T47D (cell line): ENCODE results near the gene HUNK.

ENCODE experiments used
- DNase-seq, 2 experiments: peaks; one replicate each; pipeline versions ENCODE4 v3.0.0 to v3.0.0-alpha.2; 2011 to 2012; ENCODE audit warnings: low read depth in 1 of 2, low spot score in 1 of 2
- JUND ChIP-seq: IDR thresholded peaks from 2 replicates; pipeline ENCODE4 v1.6.1; 2012; ENCODE audit warnings: low read depth
- in situ Hi-C: cut with HindIII; loops from 2 replicates; pipeline ENCODE4 v1.10.0; 2016; ENCODE audit warnings: low sequenced_read_pairs, low pct_unique_long_range_greater_than_20kb

The HUNK gene

DNA sequence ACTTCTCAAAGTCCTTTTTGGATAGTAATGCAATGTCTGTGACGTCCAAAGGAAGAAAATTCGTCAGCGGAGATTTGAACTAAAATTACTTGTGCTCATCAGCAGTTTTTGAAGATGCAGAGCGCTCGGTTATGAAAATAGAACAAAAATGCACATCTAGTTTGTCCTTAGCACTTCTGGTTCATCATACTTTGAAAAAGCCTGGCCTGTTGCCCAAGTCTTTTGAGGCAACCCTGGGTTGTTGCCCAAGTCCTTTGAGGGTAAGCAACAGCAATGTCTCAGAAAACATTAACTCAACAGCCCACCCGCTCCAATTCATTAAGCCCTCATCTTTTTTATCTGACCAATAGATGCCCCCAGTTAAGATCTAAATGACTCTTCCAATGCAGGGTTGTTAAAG lies 91.9 kb downstream of the HUNK start:
- in situ Hi-C loops = no loop called here
- no peak for DNase-seq
- no peak for TF ChIP-seq JUND

DNA sequence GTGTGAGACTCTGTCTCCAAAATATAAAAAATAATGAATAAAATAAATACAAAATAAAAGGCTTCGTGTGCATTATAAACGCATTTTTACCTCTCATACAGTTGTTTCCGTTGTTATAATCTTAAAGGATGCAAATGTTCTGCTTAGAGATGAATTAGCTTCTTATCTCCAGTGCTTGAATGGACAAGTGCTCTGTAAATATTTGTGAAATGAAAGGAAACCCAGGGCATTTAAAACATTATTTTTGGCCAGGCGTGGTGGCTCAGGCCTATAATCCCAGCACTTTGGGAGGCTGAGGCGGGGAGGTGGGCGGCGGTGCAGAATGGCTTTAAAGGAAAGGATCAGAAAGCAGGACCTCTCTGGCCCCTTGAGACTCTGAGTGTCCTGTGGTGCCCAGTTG lies 94.5 kb downstream of the HUNK start:
- DNase-seq = no peak
- TF ChIP-seq JUND = no peak
- in situ Hi-C loops = no loop called here

DNA sequence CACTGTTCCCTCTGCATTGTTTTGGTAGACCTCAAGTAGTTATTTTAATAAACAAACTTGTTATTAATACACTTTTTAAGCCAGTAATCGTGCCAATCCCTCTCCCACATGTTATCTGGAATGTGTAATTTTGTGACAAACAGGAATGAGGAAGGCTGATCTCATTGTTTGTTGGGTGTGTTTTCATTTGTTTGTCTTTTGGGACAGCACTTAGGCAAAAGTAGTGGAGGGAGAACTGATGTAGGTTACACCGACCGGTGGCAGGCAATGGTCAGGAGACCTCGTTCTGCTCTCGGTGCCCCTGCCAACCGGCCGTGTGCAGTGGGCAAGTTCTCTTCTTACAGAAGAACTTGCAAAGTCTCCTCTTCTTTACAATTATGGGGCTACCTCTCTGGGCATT lies 99.8 kb downstream of the HUNK start:
- peak; percentile 45; the same call in 1 of the 2 replicates for TF ChIP-seq JUND
- peak; percentile 25 for DNase-seq
- in situ Hi-C loops = no loop called here

DNA sequence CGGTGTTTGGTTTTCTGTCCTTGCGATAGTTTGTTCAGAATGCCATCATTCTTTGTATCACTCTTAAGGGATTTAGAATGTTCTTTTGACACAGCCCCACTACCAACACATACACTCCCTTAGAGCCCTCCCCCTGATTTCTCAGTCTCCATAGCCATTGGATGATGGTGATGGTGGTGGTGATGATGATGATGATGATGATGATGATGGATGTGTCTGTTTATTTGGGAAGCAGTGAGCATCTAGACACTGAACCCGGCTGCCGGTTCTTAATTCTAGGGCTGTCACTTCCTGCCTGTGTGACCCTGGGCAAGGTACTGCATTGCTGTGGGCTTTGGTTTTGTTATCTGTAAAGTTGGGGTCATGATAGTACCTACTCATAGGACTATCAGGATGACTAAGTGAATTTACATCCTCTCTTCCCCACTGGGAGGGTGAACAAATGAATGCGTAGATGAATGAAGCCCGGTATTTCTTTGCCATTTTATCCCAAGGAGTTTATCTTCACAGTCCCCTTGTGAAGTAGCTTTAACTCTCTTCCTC lies 100.7 kb downstream of the HUNK start:
- in situ Hi-C loops = no loop called here
- no peak for TF ChIP-seq JUND
- no peak for DNase-seq

DNA sequence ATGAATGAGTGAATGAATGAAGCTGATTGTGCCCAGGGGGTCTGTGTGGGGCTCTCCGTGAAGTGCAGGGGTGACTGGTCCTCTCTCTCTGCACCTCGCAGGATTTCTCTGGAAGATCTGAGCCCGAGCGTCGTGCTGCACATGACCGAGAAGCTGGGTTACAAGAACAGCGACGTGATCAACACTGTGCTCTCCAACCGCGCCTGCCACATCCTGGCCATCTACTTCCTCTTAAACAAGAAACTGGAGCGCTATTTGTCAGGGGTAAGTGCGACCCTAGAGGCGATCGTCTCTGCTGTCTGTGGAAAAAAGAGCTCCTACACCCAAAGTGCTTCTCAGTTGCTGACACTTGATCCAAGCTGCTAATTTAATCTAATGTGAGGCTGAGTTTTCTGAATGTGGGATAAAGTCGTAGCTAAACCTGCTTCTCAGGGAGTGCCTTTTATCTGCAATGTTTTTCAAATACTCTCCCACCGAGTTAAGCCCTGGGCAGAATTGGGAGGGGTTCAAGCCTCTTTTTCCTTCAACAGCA lies 101.7 kb downstream of the HUNK start:
- in situ Hi-C loops = no loop called here
- no peak for TF ChIP-seq JUND
- DNase-seq = no peak

DNA sequence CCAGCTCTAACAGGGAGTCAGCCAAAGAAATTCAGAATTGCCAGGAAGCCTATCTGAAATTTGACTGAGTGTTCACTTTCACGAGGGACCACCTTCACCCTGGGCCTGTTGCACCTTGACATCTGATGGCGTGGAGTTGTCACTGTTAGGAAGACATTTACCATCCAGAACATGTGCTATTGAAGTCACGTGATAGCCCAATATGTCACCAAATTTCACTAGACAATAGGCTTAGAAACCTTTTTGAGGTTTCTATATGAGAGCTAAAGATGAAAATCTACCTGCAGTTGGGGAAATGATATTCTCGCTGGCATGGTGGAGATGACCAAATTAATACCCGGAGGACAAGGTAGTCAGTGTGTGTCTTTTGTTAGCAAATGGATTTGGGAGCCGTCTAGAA lies 102.7 kb downstream of the HUNK start:
- no peak for TF ChIP-seq JUND
- DNase-seq = no peak
- in situ Hi-C loops = no loop called here

DNA sequence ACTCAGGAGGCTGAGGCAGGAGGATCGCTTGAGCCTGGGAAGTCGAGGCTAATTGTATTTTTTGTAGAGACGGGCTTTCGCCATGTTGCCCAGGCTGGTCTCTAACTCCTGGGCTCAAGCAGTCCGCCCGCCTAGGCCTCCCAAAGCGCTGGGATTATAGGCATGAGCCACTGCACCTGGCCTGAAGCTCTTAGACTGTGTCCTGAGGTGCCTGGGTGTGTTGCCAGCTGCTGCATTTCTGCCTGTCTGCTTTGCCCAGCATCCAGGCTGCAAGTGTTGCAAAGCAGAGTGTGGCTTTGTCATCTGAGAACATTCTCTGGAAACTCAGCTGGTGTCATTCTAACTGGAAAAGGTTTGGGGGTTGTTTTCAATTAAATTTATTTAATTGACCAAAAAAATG lies 105.0 kb downstream of the HUNK start:
- no peak for TF ChIP-seq JUND
- in situ Hi-C loops = no loop called here
- DNase-seq = no peak

DNA sequence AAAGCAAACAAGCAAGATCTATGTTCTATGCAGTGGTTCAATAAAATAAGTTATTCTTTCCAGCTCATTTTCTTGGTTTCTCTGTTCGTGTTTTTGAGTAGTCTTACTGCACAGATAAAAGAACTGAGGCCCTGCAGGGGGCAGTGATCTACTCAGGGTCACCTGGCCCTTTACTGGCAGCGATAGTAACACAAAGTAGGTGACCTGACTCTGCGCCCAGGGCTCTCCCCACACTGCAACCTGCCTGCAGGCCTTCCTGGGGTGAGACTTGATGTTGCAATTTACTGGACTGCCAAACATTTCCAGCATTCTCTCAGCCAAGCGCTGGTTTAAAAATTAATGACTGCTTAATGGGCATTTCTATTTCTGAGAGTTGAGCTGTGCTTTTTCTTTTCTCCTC lies 110.3 kb downstream of the HUNK start:
- in situ Hi-C loops = no loop called here
- peak in 1 of 2 experiments; percentile 4 for DNase-seq

DNA sequence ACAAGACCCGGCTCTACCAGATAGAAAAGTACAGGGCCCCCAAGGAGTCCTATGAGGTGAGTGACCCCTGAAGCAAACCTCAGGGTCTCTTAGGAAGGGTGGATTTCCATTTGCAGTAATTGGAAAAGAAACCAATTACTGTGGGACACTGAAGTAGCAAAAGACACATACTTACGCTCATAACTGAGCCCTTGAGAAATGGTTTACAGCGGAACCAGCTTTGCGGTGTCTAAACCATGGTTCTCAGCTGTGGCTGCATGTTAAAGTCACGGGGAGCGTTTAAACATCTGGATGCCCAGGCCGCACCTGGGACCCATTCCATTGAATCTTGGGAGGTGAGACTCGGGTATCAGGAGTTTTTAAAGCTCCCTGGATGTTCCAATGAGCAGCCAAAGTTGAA lies 110.7 kb downstream of the HUNK start:
- in situ Hi-C loops = no loop called here
- no peak for DNase-seq
- no peak for TF ChIP-seq JUND

More for the DNA sequence above, 110.3 kb downstream of the HUNK start:
- TF ChIP-seq JUND = no peak

DNA sequence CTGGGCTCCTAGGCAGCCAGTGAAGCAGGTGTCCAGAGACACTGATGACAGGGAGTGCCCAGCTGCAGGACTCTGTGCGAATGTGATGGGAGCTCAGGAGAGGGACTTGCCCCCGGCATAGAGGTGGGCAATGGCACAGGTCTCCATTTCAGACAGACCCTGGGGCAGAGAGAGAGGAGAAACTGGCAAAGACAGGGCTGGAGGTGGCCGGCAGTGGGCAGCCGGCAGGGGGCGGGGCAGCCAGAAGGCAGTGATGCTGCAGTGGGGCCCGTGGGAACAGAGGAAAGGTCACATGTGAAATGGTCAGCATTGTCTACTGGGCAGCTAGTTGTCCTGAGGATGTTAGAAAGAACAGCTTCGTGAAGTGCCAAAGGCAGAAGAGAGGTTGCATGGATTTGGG lies 112.6 kb downstream of the HUNK start:
- no peak for TF ChIP-seq JUND
- DNase-seq = no peak
- in situ Hi-C loops = no loop called here

DNA sequence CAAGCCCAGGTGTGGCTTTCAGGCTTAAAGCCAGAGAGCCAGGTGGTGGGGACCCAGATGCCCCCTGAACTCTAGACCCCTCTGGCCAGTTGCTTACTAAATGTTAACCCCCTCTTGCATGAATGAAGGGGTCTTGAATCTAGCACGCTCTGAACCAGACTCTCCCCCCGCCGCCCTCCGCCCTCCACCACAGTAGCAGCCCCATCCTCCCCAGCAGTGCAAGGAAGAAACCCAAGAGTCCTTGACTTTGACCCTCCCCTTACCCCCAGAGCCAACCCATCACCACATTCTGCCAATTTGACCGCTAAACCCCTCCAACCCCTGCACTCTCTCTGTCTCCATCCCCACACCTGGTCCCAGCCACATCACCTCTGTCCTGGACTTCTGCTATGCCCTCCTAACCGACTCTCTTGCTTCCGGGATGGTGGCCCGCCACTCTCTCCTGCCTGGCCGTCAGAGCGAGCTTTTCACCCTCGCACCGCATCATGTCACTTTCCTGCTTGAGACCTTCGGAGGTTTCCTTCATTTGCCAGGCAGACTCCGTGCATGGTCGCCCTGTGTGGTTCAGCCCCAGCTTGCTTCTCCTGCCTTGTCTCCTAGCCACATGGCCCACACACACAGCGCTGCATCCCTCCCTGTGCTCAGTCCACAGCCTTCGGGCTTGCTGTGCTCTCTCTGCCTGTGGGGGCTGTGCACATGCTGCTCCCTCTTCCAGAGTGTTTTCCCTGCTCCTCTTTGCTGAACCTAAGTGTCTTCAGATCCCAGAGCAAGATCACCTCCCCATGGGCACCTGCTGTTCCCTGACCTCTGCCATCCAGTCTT lies 113.4 kb downstream of the HUNK start:
- DNase-seq = no peak
- TF ChIP-seq JUND = no peak
- in situ Hi-C loops = no loop called here

DNA sequence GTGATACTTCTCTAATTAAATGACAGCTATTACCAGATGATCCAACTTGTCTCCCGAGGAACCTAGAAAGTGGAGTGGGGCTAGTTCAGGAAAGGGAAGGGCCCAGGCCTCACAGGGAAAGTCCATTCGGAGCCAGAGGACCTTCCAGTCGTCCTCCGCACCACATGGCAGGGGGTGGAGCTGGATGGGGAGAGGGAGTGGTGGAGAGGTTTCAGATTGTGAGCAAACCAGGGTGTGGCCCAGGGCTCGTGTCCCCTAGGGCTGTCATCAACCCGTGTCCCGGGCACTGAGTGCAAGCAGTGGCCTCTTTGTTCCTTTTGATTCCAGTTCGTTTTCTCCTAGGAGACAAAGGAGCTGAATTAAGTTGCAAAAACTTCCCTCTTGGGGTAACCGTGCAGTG lies 114.9 kb downstream of the HUNK start:
- TF ChIP-seq JUND = no peak
- DNase-seq = no peak
- in situ Hi-C loops = no loop called here

DNA sequence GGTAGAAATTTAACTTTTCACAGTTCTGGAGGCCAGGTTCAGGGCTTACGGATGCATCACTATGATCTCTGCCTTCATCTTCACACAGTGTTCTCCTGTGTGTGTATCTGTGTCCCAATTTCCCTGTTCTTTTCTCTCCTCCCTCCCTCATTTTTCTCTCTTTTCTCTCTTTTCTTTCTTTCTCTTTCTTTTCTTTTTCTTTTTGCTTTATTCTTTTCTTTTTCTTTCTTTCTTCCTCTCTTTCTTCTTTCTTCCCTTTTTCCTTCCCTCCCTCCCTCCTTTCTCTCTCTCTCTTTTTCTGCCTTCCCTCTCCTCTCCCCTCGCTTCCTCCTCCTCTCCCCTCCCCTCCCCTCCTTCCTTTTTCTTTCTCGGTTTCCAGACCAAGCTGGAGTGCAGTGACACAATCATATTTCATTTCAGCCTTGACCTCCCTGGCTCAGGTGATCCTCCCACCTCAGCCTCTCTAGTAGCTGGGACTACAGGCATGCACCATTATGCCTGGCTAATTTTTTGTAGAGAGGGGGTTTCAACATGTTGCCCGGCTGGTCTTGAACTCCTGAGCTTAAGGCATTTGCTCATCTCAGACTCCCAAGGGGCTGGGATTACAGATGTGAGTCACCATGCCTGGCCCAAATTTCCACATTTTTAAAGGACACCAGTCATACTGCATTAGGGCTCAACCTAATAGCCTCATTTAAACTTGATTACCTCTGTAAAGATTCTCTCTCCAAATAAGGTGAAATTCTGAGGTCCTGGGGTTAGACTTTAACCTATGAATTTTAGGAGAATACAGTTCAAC lies 115.9 kb downstream of the HUNK start:
- no peak for TF ChIP-seq JUND
- no peak for DNase-seq
- in situ Hi-C loops = no loop called here
